Right lobe of liver (tissue), 6 donors: ENCODE measurements around the gene EZH1. TPM values are rescaled to one million over a fixed set of nuclear protein-coding genes. Genes with fewer than 3 reads are reported as not detected.

Experiments
- ATAC-seq, 4 donors: fragments of 200-7000 bp; cut with Tn5 transposase; one replicate each; pipeline ENCODE4 v1.9.1; 2020; ENCODE audit warnings: mild to moderate bottlenecking in 4 of 4, moderate library complexity in 4 of 4
- DNase-seq, 3 donors: peaks; one replicate each; pipeline ENCODE4 v3.0.0-alpha.2; 2020
- H3K27ac ChIP-seq, 3 donors: fragments of 200-600 bp; one replicate each; pipeline ENCODE4 v1.8.0; 2022
- H3K27me3 ChIP-seq, 2 donors: fragments of 200-600 bp; one replicate each; pipeline ENCODE4 v1.8.0; 2022
- H3K36me3 ChIP-seq, 4 donors: fragments of 200-600 bp; sonication (generic) in 1 of 4; one replicate each; pipeline versions ENCODE4 v1.5.1 to v1.8.0; 2017 to 2022; ENCODE audit warnings: control low read depth in 1 of 4
- H3K4me1 ChIP-seq, 4 donors: fragments of 200-600 bp; sonication (generic) in 1 of 4; one replicate each; pipeline versions ENCODE4 v1.5.1 to v1.8.0; 2017 to 2022; ENCODE audit warnings: control low read depth in 1 of 4
- H3K4me3 ChIP-seq, 3 donors: fragments of 200-600 bp; one replicate each; pipeline ENCODE4 v1.8.0; 2022
- H3K9me3 ChIP-seq, 4 donors: fragments of 200-600 bp; sonication (generic) in 1 of 4; one replicate each; pipeline versions ENCODE4 v1.5.1 to v1.8.0; 2017 to 2022; ENCODE audit warnings: control low read depth in 1 of 4
- CTCF ChIP-seq, 4 donors: fragments of 200-600 bp in 3 of 4; fragments of 450-650 bp in 1 of 4; IDR thresholded peaks; one replicate each; pipeline versions ENCODE4 v1.5.1 to v1.8.0; 2016 to 2022; ENCODE audit warnings: antibody characterized with exemption in 4 of 4, mild to moderate bottlenecking in 2 of 4
- POLR2A ChIP-seq: fragments of 450-650 bp; IDR thresholded peaks from one replicate; pipeline ENCODE4 v1.6.1; 2017; ENCODE audit warnings: antibody characterized with exemption, mild to moderate bottlenecking
- WGBS: methylation state at CpG from one replicate; pipeline ENCODE4 v1.1.6; 2018; ENCODE audit warnings: low coverage, low lambda C conversion rate; ENCODE audit not compliant: insufficient coverage; ENCODE audit errors: missing lambda C conversion rate; 5-methylcytosine and 5-hydroxymethylcytosine counted together
- intact Hi-C, 2 donors: fragments of 100-400 bp; cut with DNase I; formaldehyde crosslinking; loops; one replicate each; pipeline versions ENCODE4 v1.11.2 to v1.14.1; 2022
- microRNA-seq, 2 donors: library from miRNA; unstranded; fragments of <30 nt; microRNA quantifications; one replicate each; pipeline ENCODE4, GENCODE V29; 2019 to 2020
- small RNA-seq, 2 experiments: library from RNA; depleted of rRNA; stranded (forward); fragments of <200 nt; gene quantifications; one replicate each; pipeline ENCODE3, GENCODE V24; 2016
- total RNA-seq, 6 experiments: library from RNA; depleted of rRNA in 2 of 6; stranded (reverse); fragments of >200 nt in 2 of 6; fragmentation: NEBNext Ultra II Directional in 3 of 6; extraction: Animal tissue kit (Norgen Biotek cat#: 25700) in 3 of 6; gene quantifications; one replicate each; pipeline versions ENCODE4 v1.1.0 to v1.2.4, GENCODE V29; 2016 to 2023
- donor health status: DM: no; HTN: yes; CAD: no.
- donor health status: DM: no; HTN: no; CAD: no.
- donor health status: DM: no; HTN: no; CAD: no.
- donor health status: DM: no; HTN: yes; CAD: no.
- donor health status: DM: no; HTN: yes; CAD: no.

Gene EZH1
- total RNA-seq, 6 experiments from 2014 or later: 5.5 to 16.5 (median 10.8) TPM

- intact Hi-C loops: no loop called here
- DNase-seq (no peak), ATAC-seq (no peak)
- no peaks in the 10 kb centered on the region for H3K9me3 ChIP-seq
- H3K4me3 ChIP-seq: no peak overlapping the region
- H3K36me3 ChIP-seq: no peaks in the 10 kb centered on the region
- 79% methylated on average over 4 of the region's 4 CpGs for WGBS
- H3K27me3 ChIP-seq: no peaks in the 10 kb centered on the region
- H3K4me1 ChIP-seq: peaks cover 0 to 6% (median 0%) of the 10 kb centered on the region in 4 donors
- TF ChIP-seq CTCF (IDR thresholded peaks at IDR 0.05) (no peak), POLR2A (no peak)
- no peak overlapping the region for H3K27ac ChIP-seq
Measured at GRCh38 chr17:42651392-42651791, 93.4 kb downstream of the EZH1 start.

Small RNAs within 50 kb of the gene (microRNA-seq; reads per million reads assigned to microRNA genes)
- 0 to 1.3 reads per million in 2 donors for gene MIR6780A

Small RNAs within 50 kb of the gene (small RNA-seq; reads per million reads assigned to genes)
- 0 reads per million in 2 experiments for gene HMGN2P15
- gene MIR6780A: 0 reads per million in 2 experiments

Other genes with a start within 250 kb of the EZH1 start
- 10 to 100 TPM; 36.4 to 81.6 (median 43.7) TPM for gene NAGLU, start 208.8 kb downstream of the EZH1 start, total RNA-seq
- gene HSD17B1, start 192.1 kb downstream of the EZH1 start, total RNA-seq: 1 to 10 TPM in 1 of 6 experiments, under 1 TPM in 5; 0.31 to 1.1 (median 0.87) TPM
- 10 to 100 TPM; 48.1 to 70.5 (median 60.9) TPM for gene COASY, start 182.9 kb downstream of the EZH1 start, total RNA-seq
- gene MLX, start 177.9 kb downstream of the EZH1 start, total RNA-seq: 10 to 100 TPM; 34.5 to 46.2 (median 35.2) TPM
- gene PSMC3IP, start 167.3 kb downstream of the EZH1 start, total RNA-seq: 1 to 10 TPM in 2 of 6 experiments, under 1 TPM in 4; 0.26 to 2.4 (median 0.76) TPM
- gene RETREG3, start 135.7 kb downstream of the EZH1 start, total RNA-seq: 10 to 100 TPM; 31.0 to 49.4 (median 43.2) TPM
- 10 to 100 TPM; 17.9 to 44.5 (median 22.0) TPM for gene TUBG1, start 135.4 kb downstream of the EZH1 start, total RNA-seq
- gene TUBG2, start 85.8 kb downstream of the EZH1 start, total RNA-seq: 10 to 100 TPM in 1 of 6 experiments, 1 to 10 TPM in 5; 6.8 to 10.7 (median 7.5) TPM
- 10 to 100 TPM in 5 of 6 experiments, 1 to 10 TPM in 1; 8.1 to 23.7 (median 11.2) TPM for gene PLEKHH3, start 68.0 kb downstream of the EZH1 start, total RNA-seq
- under 1 TPM in 3 of 6 experiments, not detected in 3; 0.21 to 0.34 (median 0.31) TPM for gene CCR10, start 63.2 kb downstream of the EZH1 start, total RNA-seq
- gene CNTNAP1, start 62.5 kb downstream of the EZH1 start, total RNA-seq: 1 to 10 TPM in 1 of 6 experiments, under 1 TPM in 5; 0.42 to 1.8 (median 0.56) TPM
- gene RAMP2, start 16.2 kb upstream of the EZH1 start, total RNA-seq: 1 to 10 TPM; 1.9 to 9.4 (median 4.4) TPM
- gene VPS25, start 28.4 kb upstream of the EZH1 start, total RNA-seq: 10 to 100 TPM; 28.3 to 47.0 (median 33.6) TPM
- 1 to 10 TPM in 1 of 6 experiments, under 1 TPM in 2, not detected in 3; 0.12 to 1.1 (median 0.22) TPM for gene WNK4, start 35.6 kb upstream of the EZH1 start, total RNA-seq
- 100 to 1,000 TPM in 1 of 6 experiments, 10 to 100 TPM in 5; 50.4 to 118 (median 68.3) TPM for gene COA3, start 53.7 kb upstream of the EZH1 start, total RNA-seq
- gene CNTD1, start 53.8 kb upstream of the EZH1 start, total RNA-seq: under 1 TPM in 1 of 6 experiments, not detected in 5; 0.15 TPM
- 10 to 100 TPM; 29.6 to 48.8 (median 37.4) TPM for gene BECN1, start 79.2 kb upstream of the EZH1 start, total RNA-seq
- gene PSME3, start 88.4 kb upstream of the EZH1 start, total RNA-seq: 10 to 100 TPM; 33.6 to 72.1 (median 42.8) TPM
- gene AOC2, start 99.5 kb upstream of the EZH1 start, total RNA-seq: 1 to 10 TPM in 4 of 6 experiments, under 1 TPM in 2; 0.62 to 2.0 (median 1.4) TPM
- 10 to 100 TPM in 2 of 6 experiments, 1 to 10 TPM in 4; 3.9 to 14.9 (median 7.1) TPM for gene AOC3, start 106.2 kb upstream of the EZH1 start, total RNA-seq
- gene G6PC1, start 155.8 kb upstream of the EZH1 start, total RNA-seq: 100 to 1,000 TPM in 5 of 6 experiments, 10 to 100 TPM in 1; 64.5 to 505 (median 185) TPM
- gene AARSD1, start 219.4 kb upstream of the EZH1 start, total RNA-seq: 10 to 100 TPM; 12.3 to 22.1 (median 17.9) TPM
- gene PTGES3L, start 235.0 kb upstream of the EZH1 start, total RNA-seq: not detected
- gene RUNDC1, start 235.5 kb upstream of the EZH1 start, total RNA-seq: 1 to 10 TPM; 3.6 to 5.1 (median 4.6) TPM